ENCODE data around the gene SPATA9.
A peak's percentile ranks its signal among the peaks of the same experiment; 100 is the strongest.

The SPATA9 gene

GRCh38 chr5:95730730-95731570 is 48.2 kb upstream of the SPATA9 start, which contains the start of gene RHOBTB3 (continued):
- peak; percentile 94 for TF ChIP-seq PRDM1 (tag by site-specific recombination; IDR thresholded peaks at IDR 0.05)
- peak; percentile 74; the same call in 1 of the 2 replicates for TF ChIP-seq ZNF561 (tag by site-specific recombination; IDR thresholded peaks at IDR 0.05; ENCODE audit: borderline replicate concordance)
- TF ChIP-seq ZNF433 (tag by site-specific recombination; IDR thresholded peaks at IDR 0.05; ENCODE audit: low read depth) = no peak
- TF ChIP-seq KLF8 (tag by site-specific recombination; IDR thresholded peaks at IDR 0.05) = peak; percentile 64
- peak; percentile 87 for TF ChIP-seq OSR2 (tag by site-specific recombination; IDR thresholded peaks at IDR 0.05)
- no peak for TF ChIP-seq ZNF658 (tag by site-specific recombination; IDR thresholded peaks at IDR 0.05)
- TF ChIP-seq, protein P1, sequence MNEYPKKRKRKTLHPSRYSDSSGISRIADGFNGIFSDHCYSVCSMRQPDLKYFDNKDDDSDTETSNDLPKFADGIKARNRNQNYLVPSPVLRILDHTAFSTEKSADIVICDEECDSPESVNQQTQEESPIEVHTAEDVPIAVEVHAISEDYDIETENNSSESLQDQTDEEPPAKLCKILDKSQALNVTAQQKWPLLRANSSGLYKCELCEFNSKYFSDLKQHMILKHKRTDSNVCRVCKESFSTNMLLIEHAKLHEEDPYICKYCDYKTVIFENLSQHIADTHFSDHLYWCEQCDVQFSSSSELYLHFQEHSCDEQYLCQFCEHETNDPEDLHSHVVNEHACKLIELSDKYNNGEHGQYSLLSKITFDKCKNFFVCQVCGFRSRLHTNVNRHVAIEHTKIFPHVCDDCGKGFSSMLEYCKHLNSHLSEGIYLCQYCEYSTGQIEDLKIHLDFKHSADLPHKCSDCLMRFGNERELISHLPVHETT (tag by site-specific recombination; IDR thresholded peaks at IDR 0.05) = no peak
- TF ChIP-seq KLF10 (tag by site-specific recombination; IDR thresholded peaks at IDR 0.05) = peak; percentile 73
- TF ChIP-seq ZXDB (tag by site-specific recombination; IDR thresholded peaks at IDR 0.05) = peak; percentile 64
- no peak for TF ChIP-seq SALL2 (tag by site-specific recombination; IDR thresholded peaks at IDR 0.05; ENCODE audit: borderline replicate concordance)
- TF ChIP-seq ZBTB17 (tag by site-specific recombination; IDR thresholded peaks at IDR 0.05) = peak; percentile 48; the same call in 1 of the 2 replicates
- peak; percentile 92 for TF ChIP-seq ZBTB26 (tag by site-specific recombination; optimal IDR thresholded peaks at IDR 0.05)
- 0 out of 2 replicates have a peak, but pooled peaks have one; percentile 14 for TF ChIP-seq ZNF629 (tag by site-specific recombination; IDR thresholded peaks at IDR 0.05)
- no peak for TF ChIP-seq TSHZ1 (tag by site-specific recombination; IDR thresholded peaks at IDR 0.05; ENCODE audit: borderline replicate concordance)
- TF ChIP-seq ZNF2 (tag by site-specific recombination; IDR thresholded peaks at IDR 0.05) = peak; percentile 55; the same call in 1 of the 2 replicates
- peak; percentile 60; the same call in 1 of the 2 replicates for TF ChIP-seq ZFP69B (tag by site-specific recombination; IDR thresholded peaks at IDR 0.05)
- peak; percentile 83 for TF ChIP-seq MZF1 (tag by site-specific recombination; IDR thresholded peaks at IDR 0.05; ENCODE audit: borderline replicate concordance)
- TF ChIP-seq, protein P2, sequence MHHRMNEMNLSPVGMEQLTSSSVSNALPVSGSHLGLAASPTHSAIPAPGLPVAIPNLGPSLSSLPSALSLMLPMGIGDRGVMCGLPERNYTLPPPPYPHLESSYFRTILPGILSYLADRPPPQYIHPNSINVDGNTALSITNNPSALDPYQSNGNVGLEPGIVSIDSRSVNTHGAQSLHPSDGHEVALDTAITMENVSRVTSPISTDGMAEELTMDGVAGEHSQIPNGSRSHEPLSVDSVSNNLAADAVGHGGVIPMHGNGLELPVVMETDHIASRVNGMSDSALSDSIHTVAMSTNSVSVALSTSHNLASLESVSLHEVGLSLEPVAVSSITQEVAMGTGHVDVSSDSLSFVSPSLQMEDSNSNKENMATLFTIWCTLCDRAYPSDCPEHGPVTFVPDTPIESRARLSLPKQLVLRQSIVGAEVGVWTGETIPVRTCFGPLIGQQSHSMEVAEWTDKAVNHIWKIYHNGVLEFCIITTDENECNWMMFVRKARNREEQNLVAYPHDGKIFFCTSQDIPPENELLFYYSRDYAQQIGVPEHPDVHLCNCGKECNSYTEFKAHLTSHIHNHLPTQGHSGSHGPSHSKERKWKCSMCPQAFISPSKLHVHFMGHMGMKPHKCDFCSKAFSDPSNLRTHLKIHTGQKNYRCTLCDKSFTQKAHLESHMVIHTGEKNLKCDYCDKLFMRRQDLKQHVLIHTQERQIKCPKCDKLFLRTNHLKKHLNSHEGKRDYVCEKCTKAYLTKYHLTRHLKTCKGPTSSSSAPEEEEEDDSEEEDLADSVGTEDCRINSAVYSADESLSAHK (tag by site-specific recombination; IDR thresholded peaks at IDR 0.05) = no peak
